Forelimb muscle (tissue), 1 donor: Measurements from ENCODE around the gene AIRE. TPM values are rescaled to one million over a fixed set of nuclear protein-coding genes. Genes with fewer than 3 reads are reported as not detected.
"Not testable (repeated sequence)": the region's sequence is repeated elsewhere in the genome, so short reads cannot be mapped to it uniquely, and the experiment has no call there.

Source experiments
- DNase-seq: peaks from one replicate; pipeline ENCODE4 v3.0.0-alpha.2; 2013; ENCODE audit warnings: low read depth
- polyA plus RNA-seq: library from polyadenylated mRNA; unstranded; fragments of 120-200 nt; gene quantifications from one replicate; pipeline ENCODE4 v1.2.1, GENCODE V29; 2013; ENCODE audit not compliant: insufficient read length

AIRE gene
- polyA plus RNA-seq, result not detected

- DNase-seq, result no peak
These were observed at the start of gene AIRE for GRCh38 chr21:44285138-44285992. AIRE (plus strand) TSS chr21:44285876; CDS start chr21:44286007, 131 bp downstream.

GRCh38 chr21:44240353-44240752 is 45.3 kb upstream of the AIRE start:
- DNase-seq, result not testable (repeated sequence)

GRCh38 chr21:44240842-44241241 is 44.8 kb upstream of the AIRE start, which contains the start of gene ICOSLG:
ICOSLG (minus strand) TSS chr21:44240943; CDS start chr21:44240817, 126 bp downstream.
- DNase-seq, result not testable (repeated sequence)

DNA sequence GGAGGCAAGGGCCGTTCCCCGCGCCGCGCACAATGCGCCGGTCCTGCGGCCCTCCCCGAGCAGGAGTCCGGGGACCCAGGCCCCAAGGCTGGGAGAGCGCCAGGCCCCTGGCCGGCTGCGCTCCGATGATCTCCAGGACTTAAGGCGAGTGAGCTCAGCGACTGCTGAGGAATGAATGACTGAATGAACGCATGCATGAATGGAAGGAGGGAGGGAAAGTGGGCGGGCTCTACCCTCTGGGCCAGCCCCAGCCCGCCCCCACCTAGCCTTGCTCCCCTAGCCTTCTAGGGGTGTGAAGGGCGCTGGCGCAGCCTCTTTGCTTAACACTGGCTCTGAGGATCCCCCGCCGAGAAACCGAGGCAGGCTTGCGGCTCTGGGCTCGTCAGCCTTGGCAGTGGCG is 44.4 kb upstream of the AIRE start:
- DNase-seq, result not testable (repeated sequence)

DNA sequence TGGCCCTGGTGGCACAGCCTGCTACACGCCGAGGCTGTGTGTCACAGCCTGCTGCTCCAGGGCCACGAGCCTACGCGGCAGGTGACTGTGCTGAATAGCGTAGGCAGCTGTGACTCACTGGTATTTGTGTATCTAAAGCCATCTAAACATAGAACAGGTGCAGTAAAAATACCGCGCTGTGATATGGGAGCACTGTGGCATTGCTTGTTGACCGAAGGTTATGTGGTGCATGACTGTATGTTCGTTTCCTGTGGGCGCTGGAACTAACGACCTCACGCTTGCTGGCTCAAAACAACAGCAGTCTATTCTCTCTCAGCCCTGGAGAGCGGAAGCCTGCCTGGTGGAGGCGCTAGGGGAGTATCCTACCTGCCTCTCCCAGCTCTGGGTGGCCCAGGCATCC is 41.7 kb upstream of the AIRE start:
- not testable (repeated sequence) for DNase-seq

DNA sequence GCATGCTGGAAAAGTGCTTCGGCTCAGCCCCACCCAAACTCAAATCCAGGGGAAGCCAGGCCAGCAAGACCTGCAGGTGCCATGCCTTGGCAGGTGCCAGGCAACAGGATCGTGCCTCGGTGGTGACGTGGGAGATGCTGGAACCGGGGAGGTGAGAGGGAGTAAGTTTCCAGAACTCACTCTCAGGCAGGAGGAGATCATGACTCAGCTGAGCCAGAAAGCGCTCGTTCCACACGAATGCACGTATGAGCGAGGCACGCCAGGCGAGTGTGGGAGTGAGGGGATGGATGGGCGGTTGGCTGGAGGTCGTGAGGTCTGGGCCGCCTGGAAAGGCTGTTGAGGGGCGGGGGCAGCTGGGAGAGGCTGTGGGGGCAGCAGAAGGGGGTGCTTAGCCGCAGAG is 37.8 kb upstream of the AIRE start:
- not testable (repeated sequence) for DNase-seq

DNA sequence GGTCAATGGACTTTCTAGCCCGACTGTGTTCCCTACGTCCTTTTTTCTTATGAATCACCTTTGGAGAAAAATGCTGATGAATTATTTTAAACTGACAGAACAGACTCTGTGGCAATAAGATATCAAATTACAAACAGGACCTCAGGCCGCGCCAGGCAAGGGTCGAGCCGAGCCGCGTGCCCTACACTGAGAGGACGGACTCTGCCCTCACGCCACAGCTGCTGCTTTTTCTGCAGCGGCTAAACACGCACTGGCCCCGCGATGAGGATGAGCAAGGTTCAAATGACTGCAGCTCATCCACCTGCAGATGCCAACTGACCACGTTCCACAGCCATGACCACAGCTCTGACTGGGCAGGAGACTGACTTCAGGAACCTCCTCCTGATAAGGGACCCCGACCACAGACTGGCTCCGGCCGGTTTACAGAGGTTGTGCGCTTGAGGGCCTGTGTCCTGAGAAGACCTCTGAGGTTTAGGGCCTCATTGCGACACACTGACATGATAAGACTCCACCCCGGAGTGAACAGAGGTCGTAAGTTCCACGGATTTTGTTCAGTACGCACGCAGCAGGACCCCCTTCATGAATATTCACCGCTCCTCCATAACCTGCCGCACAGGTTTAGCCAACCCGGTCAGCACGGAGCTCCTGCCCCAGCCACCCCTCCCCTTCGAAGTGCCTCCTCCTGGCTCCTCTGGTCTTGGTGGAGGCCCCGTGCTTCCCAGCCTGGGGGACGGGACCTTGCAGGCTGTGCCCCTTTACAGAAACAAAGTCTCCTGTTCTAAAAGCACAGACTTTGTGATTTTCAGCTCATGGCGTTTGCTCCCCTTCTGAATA is 36.3 kb upstream of the AIRE start:
- DNase-seq, result not testable (repeated sequence)

DNA sequence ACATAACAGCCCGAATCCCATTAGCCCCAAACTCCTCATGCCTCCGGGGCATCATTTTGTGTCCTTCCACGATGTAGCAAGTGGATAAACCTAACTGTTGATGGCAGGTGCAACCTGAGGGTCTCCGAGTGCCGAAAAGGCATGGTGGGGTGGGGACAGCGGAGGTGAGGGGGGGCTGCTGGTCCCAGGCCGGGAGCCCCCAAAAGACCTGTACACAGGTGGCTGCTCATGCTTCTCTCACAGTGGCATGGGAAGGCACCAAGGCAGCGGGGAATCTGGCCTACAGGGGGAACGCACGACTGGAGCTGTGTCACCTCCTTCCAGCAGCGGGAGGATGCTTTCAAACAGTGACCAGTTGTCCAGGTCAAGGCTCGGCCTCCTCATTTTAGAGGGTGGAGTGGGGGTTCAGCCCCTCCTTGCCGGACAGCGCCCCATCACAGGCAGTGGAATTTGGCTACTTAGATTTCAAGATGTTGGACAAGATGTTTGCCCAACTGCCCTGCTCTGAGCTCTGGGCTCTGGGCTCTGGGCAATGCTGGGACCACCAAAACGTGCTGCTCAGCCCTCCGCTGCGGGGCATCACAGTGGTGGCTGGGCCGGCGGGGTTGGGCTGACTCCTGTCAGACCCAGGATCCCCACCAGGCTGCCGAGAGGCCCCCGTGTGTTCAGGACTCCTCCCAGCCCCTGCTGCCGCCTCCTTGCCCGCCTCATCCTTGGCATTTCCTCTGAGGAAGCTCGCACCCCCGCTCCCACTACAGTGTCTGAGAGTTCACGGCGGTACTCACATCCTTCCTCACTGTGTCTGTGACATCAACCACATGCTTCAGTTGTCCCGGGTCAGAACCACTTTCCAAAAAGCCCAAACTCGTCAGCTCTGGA is 31.6 kb upstream of the AIRE start:
- DNase-seq, result no peak

- no peak for DNase-seq
These were observed 30.1 kb upstream of the AIRE start for GRCh38 chr21:44255511-44255981.

DNA sequence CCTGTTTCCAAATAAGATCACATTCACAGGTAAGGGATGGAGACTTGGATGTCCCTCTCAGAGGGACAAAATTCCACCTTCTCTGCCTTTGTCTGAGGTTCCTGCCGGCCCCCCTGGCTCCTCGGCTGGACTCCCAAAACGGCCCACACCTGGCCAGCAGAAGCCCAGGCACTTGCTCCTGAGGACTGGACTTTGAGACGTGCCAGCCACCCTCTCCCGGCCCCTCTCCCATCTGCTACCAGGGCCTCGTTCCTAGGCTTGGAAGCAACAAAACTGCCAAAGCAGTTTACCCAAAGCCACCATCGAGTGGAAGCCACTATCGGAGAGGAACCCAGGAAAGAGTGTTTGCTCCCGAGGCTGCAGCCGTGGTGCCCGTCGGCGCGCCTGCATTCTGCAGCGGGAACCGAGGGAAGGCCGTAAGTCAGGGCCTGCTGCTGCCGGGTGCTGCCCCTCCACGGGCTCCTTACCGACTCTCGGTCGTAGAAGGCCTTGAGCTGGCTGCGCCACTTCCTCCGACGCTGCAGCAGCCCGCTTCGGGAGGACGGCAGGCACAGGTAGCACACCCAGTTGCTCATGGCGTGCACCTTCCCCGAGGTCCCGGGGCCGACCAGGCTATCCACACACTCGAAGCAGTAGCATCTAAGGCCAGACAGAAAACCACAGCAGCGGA is 27.5 kb upstream of the AIRE start:
- no peak for DNase-seq

- DNase-seq, result no peak
These were observed 26.5 kb upstream of the AIRE start for GRCh38 chr21:44259082-44259705.

DNA sequence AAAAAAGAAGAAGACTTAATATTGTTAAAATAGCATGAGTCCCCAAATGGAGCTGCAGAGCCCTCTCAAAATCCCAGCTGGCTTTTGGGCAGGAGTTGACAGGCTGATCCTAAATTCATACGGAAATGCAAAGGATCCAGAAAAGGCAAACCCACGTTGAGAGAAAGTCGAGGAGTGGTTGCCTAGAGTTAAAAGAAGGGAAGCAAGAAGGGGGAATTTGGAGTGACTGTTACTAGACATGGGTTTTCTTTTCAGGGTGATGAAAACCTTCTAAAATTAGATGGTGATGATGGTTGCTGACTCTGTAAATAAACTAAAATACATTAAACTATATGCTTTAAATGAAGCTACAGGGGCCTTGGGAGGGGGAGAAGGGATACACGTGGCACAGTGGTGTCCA is 25.6 kb upstream of the AIRE start:
- DNase-seq, result no peak

DNA sequence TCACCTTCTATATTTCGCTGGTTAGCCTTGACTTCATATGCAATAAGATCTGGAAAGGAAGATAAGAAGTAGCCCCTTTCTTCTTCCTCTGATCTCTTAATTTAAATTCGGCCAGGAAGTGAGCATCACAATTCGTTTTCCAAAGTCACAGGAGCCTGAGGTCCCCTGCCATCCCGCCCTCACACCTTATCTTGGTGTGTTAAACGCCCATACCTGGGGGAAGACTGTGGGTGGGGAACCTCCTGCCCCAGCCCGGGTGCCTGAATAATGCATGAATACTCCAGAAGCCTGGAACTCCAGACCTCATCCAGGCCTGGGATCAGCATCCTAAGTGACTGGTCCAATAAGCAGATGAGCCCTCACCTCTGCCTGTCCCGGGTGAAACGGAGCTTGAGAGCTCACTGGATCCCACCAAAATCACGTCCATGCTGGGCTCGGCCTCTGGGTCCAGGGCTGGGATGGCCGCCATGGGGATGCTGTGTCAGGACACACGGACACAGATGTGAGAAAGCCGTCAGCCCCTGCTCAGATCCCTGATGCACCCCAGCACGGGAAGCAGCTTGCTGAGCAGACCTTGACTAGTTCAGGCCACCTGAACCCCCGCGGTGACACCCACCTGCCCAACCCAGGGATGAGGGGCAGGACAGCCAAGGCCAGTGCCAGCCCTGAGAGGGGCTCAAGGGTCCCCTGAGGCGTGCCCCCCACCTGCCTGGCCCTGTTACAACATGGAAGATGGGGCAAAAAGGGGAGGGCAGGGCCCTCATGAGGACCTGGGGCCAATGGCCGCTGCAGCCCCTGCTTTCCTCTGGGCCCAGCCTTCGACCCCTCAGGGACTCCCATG is 24.7 kb upstream of the AIRE start:
- no peak for DNase-seq

GRCh38 chr21:44261675-44262295 is 23.9 kb upstream of the AIRE start, which contains the start of gene DNMT3L:
DNMT3L (minus strand) TSS chr21:44261897; CDS start chr21:44261259, 638 bp downstream.
- no peak for DNase-seq

DNA sequence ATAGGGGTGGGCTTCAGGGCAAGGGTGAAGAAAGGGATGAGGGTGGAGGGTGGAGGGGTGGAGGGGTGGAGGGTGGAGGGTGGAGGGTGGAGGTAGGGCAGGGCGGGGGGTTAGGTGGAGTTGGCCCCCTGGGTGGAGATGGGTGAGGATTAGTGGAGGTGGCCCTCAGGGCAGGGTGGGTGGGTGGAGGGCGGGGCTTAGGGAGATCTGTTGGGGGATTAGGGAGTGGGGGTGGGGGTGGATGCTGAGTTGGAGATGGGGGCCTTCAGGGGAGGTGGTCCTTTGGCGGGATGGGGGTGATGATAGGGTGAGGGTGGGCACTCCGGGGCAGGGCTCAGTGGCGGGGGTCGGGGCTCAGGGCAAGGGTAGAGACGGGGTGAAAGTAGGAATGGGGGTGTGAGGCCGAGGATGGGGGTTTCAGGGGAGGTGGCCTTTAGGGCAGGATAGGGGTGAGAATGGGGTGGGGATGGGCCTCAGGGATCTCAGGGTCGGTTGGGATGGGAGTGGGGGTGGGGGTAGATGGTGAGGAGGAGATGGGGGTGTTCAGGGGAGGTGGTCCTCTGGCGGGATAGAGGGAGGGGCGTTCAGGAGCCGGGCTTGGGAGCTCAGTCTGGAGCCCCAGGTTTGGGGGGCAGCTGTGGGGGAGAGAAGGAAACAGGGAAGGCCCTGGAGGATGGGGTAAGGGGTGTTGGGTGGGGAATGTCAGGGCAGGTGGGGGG is 23.2 kb upstream of the AIRE start:
- DNase-seq, result no peak

DNA sequence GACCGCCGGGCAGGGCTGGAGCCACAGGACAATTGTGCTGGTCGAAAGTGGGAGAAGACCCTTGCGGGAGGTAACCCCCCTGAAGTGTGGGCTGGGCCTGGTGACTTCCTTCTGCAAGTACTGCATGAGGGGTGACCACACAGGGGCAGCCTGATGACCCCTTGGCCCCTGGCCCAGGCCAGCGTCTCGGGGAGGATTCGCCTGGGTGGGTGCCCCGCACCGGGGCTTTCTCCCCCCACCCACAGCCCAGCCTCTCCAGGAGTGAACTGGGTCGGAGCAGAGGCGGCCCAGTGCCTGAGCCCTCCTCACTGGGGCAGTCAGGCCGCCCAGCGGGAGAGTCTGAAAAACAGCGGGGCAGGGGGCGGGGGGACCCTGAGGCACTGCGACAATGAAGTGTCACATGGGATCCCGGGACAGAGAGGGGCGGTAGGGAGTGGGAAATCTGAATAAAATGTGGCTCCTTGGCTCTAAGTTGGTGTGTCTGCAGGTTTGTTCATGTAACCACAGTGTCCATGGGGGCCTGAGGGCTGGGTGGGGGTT is 22.4 kb upstream of the AIRE start:
- DNase-seq, result no peak

DNA sequence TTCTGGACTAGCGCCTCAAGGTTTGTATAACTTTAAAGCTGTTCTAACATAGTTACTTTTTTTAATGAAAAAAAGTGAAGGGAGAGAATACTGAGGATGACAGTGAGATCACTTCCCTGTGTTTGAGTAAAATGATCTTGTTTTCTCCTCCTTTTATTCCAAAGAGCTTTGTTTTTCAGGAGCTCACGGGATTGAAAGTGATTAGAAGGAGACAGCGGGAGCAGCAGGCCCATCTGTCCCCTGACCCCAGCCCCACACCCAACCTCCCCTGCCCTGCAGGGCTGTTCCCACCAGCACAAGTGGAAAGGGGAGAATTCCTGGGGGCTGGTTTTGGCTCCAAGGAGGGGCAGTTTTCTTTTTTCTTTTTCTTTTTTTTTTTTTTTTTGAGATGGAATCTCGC is 21.9 kb upstream of the AIRE start:
- DNase-seq, result no peak

DNA sequence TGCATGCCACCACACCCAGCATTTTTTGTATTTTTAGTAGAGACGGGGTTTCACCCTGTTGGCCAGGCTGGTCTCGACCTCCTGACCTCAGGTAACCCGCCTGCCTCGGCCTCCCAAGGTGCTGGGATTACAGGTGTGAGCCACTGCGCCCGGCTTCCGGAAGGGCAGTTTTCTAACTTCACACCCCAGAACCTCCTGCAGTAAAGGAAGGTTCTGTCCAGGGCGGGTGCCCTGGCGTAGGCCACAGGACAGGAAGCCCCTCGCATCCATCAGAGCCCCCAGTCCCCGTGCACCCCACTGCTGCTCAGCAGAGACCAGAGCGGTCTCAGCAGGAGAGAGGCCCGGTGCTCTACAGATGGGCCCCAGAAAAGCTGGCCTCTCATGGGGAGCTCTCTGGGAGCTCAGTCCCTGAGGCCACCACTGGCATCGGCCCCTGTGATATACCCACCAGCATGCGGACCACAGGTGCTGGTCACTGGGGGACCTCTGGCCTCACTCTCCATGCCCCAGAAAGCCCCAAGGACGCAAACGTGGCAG is 19.9 kb upstream of the AIRE start:
- DNase-seq, result no peak
